GM19455 (cell line): ENCODE results near the gene HIVEP1.

ENCODE experiments used
- ATAC-seq: cut with Tn5 transposase; IDR thresholded peaks from one replicate; pipeline ENCODE4 v1.9.1; 2021; ENCODE audit not compliant: unreplicated experiment

Gene HIVEP1

DNA sequence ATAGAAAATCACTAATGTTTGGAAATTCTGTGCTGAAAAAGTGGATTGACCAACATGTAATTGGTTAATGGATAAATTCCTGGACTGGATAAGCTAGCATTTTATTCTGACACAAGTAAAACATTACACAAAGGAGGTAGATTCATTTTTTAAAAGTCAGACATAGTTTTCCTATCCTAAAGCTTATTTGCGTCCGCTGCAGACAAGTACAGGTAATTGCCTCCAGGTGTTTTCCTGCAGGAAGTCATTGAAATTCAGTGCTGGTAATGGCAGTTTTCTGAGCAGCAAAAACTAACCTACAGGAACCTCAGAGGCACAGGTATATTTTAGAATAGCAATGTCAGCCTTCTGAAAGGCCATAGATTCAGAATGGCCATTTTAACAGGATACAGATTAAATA is 20.0 kb upstream of the HIVEP1 start:
- ATAC-seq, result no peak

DNA sequence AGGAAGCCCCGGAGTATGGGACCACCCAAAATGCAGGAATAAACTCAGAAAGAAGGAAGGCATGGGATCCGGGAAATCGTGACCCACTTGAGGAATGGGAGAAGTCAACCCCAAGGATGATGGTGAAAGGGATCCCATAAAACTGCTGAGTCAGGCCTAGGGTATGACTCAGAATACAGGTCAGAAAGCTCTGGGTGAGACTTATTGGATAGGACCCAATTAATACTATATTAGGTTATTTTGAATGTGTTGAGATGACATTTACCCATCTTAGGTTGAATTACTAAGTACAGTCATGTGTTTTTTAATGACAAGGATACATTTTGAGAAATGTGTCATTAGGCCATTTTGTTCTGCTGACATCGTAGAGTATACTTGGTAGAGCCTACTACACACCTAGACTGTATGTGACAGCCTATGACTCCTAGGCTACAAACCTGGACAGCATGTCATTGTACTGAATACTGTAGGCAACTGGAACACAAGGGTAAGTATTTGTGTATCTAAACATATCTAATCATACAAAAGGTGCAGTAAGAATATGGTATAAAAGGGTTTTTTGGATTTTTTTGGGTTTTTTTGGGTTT is 17.1 kb upstream of the HIVEP1 start:
- ATAC-seq, result no peak

DNA sequence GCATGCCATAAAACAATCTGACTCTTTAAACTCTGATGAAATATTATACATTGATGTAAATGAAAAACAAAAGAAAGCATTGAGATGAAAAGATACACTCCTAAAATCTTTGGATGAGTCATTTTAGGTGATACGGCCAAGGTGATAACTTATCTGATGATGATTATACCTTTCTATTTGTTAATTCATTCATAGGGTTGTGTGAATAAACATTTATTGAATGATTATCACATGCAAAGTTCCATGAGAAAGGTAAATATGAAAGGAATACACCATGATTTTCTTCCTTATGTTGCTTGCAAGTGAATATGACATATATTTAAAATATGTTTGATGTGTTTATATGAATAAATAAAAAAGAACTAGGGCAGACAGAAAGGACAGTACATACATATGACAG is 15.4 kb upstream of the HIVEP1 start:
- no peak for ATAC-seq

DNA sequence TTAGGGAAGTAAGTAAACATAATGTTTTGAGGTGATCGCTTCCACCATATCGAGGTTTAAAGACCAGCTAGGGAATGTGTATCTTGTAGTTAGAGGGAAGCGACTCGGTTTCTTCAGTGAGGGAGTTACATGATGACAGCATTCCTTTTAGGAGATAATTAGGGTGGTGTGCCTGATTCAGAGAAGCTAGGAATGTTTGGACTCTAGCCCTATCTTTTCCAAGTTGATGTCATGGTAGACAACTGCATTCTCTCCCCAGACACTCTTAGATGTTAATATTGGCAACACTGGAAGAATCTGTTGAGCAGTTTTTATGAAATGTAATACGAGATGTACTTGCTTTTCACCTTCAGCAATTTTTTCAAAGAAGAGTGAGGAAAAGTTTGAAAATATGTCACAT is 12.9 kb upstream of the HIVEP1 start:
- no peak for ATAC-seq

DNA sequence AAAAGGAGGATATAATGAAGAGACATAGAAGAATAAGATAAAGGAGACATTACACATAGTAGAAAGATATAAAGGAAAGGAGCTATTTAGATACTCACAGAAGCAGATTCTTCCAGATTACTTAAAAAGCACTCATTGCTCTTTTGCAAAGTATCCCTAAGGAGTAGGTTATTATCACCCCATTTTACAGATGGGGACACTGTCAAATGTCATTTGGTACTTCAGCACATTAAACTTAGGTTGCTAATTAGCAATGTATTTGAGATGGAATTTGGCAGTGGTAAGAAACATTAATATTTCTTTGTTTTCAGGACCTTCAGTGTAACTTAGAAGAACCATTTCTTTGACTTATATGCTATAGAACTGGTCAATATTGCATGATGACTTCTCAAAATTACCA is 11.9 kb upstream of the HIVEP1 start:
- no peak for ATAC-seq

DNA sequence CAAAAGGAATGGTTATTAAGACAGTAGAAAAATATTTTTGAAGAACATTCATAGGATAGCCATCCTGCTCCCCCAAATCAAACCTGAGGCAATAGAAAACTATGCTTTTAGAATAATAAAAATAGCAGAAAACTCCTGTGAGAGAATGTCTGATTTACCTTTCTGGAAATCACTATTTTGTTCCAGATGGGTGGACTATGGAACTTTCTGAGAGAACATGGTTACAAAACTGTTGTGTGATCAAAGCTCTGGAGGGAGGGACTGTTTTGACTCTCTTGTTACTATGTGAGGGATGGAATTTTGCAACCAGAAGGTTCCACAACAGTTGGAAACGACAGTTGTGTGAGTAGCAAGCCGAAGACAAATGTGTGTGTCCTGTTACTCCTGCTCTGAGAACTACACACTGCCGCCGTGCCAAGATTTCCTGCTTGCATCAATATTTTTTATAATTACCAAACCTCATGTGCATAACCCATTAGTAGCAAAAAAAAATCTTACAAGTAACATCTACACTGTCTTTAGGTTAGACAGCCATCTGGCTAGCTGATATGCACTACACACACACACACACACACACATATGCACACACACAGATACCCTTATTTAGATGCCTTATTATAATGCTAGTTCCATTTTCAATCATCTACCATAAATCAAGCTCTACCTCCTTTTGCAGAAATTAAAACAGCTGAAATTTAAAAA is 11.0 kb upstream of the HIVEP1 start:
- ATAC-seq, result no peak

DNA sequence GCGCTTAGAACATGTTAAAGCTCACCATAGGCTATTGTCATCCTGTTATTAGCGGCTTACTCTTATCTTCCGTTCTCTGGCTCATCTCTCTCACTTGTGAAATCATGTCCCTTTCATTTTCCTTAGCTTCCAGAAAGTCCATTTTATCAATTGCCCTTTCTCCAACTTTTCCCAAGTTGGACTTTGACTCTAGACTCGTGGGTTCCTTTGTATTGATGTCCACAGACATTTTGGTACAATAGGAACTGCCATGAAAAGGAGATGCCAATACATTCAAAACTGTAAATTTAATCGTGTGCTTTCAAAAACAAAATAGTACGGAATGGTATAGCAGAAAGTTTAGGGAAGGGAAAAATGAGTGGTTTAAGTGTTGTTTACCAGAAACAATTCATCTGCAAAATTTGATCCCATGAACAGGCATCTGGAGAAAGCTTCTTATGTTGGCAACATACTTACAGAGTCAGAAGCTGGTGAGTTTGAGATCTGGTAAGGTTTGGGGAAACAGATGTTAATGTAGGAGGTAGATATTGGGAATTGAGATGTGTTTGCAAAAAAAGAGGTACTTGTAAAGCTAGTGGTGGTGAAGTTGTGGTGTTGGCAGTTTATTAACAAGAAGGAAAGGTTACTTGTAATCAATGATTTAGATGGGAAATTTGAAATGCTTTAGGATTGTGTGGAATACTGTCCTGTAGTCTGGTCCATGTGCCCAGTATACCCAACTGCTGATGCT is 10.2 kb upstream of the HIVEP1 start:
- ATAC-seq, result no peak

DNA sequence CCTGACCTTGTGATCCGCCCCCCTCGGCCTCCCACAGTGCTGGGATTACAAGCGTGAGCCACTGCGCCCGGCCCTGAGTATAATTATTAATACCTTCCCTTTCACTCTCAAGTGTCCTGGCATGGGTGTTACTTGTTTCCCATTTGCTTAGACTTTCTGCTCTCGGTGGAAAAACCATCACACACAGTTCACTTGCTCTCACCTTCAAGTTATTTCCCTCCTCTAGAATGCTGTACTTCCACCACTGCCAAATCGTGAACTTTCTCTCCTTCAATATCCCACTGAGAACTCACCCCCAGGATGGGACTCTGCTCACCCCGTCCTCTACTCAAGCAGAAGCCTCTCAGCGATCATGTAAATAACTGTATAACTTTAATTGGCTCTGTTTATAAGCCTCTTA is 4.6 kb upstream of the HIVEP1 start:
- ATAC-seq, result no peak

DNA sequence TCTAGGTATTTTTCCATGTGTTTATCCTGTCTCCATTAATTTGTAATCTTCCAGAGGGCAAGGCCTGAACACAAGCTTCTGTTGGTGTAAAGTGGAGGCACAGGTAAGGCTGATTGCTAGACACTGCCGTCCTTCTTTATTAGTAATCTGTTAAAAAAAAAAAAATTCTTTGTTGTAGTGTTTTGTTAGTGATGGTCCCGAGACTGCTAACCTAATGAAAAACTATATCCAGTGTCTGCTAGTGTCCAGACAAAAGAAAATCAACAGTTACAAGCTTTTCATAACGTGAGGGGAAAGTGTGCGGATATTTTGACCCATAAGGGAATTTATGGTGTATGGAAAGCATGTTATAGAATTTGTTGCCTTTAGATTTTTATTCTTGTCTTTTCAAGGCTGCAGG is 4.2 kb upstream of the HIVEP1 start:
- ATAC-seq, result no peak

DNA sequence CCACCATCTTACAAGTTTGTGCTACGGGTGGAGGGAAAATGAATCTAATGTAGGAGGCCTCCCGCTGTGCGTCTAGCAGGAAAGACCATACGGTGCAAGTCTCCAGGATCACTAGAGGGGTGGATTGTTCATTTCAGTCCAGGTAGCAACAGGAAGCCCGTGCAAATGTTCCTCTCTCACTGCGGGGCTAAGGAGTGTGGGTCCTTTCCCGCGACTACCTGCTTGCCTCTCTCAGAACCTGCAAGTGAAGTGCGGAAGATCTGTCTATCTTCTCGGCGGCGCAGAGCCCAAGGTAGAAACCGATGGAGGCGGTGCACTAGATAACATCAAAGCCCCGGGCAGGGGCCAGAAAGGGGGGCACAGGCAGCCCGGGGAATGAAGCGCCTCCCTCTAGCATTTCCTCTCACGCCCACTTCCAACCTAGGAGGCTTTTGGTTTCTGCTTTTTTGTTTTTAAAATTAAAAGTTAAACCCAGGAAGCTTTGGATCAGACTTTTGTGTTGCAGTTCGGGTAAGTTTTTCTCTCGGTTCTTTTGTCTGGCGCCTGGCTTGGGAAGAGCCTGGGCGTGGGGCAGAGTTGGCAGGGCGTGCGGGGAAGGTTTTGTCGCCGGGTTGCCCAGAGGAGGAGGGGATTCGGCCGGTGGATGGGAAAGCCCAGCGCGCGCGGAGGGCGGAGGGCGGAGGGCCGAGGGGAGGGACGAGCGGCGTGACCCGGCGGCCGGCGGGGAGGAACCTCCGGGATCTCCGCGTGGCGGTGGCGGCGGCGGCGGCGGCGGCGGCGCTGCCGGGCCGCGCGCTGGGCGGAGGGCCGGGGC is 3.5 kb upstream of the HIVEP1 start:
- peak; percentile 39 for ATAC-seq

DNA sequence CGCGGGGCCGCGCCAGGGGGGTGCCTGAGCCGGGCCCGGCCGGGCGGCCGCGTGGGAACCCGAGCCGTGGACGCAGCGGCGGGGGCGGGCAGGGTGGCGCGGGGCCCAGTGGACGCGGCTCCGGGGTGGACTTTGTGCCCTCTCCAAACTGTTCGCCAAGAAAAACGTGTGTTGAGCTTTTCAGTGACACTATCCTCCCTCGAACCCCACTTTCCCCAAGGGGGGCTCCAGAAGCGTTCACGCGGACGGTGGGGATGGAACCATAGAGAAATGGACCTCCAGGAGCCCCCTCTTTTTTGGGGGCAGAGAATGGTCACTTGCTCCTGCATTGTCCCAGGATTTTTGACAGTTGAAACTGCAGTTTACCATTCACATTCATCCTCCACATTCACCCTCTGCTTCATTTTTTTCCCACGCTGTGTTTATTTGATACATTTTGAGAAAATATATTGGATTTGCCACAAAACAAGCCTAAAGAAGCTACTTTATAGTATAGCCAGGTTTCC is 2.9 kb upstream of the HIVEP1 start:
- ATAC-seq, result no peak

DNA sequence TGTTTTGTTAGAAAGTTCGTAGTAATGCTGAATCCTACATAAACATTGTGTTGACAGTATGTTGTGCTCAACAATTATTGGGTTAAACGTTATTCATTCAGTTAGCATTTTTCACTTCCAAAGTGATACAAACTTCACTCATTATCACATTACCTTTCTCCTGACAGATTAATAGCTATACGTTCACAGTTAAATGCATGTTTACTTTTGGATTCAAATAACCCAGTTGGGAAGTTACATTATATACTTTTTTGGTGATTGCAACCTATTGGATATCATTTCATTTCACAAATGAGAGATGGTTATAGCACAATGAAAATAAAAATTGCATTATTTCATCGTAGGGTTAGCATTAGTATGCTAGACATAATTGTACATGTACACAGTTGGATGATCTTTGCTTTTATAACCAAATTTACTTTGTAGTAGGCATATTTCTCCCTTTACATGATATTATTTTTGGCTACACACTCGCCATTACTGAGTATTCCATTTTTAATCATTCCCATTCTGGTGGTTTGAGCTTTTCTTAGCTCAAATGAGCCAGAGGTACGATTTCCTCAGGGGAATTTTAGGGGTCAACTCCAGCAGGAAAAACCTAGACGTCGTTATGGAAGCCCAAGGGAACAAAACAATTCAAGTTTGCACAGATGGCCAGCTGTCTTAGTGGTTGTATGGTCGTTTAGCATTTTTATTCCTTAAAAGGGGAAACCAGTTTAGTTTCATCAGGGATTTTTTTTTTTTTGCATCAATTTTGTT is 2.1 kb upstream of the HIVEP1 start:
- ATAC-seq, result no peak

DNA sequence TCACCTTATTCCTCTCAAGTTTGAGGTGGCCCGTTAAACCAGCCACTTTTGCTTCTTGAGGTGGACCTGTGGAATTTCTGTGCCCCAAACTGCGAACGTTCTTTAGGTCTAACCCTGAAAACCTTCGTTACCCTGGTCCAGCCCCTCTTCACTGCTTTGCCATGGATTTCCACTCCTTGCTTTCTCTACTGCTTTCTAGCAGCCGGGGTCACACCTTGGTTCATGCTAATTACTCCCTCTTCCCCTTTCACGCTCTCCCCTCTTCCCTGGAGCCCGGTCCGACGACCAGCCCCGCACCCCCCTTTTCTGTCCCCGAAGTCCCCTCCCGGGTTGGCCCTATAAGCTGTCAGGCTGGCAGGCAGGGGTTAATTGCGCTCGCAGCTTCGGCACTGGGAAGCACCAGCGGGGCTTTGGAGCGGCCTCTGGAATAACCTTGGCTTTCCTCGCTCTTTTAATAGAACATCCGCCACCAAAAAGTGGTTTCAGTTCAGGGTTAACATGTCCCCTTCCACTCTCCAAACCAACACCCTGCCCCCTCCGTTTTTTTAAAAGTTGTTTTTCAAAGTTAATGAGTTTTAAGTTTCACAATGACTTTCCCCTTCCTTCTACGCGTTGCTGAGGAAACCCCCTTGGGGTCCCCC is 1.4 kb upstream of the HIVEP1 start:
- peak; percentile 38 for ATAC-seq

DNA sequence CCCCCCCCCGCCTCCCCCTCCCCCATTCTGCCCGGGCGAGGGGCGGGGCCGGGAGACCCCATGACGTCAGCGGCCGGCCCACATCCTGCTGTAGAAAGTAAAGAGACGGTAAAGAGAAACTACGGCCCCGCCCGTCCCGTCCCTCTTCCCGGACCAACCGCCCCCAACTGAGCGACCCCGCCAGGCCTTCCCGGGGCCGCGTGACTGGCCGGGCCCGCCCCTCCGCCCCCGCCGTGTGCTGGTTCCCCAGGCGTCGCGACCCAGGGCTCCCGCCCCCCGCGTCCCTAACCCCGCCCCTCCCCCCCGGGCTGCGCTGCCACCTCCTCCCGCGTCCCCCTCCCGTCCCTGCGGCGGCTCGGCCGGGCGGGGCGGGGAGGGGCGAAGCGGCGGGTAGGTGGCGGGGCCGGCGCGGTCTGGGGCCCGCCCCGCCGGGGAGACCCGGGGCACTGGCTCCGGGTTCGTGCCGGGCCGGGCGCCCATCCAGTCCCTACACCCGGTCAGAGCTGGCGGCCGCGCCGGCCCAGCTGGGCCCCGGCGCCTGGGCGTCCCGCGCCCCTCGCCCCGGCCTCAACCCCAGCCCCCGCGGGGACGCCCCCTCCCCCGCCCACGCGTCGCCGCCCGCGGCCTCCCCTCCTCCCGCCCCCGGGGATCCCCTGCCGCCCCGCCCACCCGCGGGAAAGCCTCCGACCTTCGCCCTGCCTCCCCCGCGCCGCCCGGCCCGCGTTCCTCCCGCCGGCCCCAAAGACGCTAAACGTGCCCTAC is 655 bp upstream of the HIVEP1 start:
- peak; percentile 58 for ATAC-seq

DNA sequence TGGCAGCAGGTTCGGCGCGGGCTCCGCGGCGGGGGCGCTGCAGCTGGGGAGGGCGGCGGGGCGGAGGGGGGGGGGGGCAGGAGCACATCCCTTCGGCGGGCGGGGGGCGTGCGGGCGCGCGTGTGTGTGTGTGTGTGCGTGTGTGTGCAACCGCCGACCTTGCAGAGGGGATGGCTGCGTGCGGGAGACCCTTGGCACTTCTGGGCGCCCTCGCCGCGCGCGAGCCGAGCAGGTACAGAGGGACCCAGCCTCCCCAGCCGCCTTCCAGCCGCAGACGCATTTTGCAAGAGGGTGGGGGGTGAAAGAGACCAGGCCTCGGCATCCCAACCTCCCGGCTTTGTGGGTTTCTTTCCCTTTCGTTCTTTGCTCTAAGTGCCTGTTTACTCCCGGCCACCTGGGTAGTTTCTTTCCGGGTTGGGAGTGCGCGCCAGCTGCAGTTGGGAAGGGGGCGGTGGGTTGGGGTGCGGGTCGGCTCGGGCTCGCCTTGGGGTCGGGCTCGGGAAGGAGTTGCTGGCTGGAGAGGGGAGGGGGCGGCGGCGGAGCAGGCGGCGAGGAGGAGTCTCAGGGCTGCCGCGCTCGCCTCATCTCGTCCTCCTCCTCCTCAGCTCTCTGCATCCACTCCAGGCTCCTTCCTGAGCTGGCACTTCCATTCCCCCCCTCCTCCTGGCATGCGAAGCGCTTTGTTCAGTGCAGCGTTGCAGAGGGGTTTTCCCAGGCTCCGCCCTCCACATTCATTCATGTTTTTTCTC is 620 bp downstream of the HIVEP1 start:
- ATAC-seq, result no peak

DNA sequence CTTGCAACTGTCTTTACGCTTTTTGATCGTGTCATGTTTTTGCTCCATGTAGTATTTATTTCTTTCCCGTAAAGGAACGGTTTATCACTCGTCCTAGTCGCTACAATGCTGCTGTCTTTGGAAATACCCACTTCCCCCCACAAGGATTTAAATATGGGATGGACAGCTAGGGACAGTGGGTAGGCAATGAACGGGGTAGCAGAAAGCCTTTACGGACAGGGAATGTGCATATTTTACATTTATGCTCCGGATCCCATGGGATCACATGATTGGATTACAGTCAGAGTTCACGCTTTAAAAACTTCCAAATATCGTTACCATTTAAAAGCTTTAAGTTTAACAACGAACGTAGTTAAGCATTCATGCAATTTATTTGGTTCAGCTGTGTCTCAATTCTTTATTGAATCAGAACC is 1.2 kb downstream of the HIVEP1 start:
- no peak for ATAC-seq

DNA sequence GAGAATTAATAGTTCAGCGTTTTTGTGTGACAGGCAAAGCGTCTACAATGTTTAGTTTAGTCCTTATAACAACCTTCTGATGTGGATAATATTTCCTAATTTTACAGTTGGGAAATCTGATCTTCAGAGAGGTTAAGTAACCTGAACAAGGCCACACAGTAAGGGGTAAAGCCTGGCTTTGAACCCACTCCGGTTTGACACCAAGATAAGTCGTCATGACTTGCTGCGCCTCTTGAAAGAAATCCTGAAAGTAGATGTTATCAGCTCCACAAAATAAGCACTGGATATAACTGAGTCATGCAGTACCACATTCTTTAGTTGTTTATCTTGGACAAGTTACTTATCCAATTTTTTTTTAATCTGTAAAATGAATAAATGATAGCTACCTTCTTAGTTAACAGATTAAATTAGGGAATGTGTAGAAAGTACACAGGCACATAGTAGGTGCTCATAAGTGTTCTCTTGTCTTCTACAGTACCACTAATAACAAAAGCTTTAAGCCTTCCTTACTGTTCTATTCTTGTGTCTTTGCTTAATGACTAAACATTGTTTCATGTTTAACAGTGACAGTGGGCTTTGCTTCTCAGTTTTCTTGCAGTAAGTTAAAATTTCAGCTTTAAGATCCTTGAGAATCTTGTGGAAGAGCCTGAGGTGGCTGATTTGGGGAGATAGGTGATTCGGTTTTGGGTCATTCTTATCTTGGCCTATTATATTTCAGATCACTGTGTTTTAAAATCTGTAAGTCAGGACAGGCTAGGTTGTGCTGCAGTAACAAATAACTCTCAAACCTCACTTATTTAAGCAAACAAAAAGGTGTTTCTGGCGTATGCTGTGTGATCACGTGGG is 2.1 kb downstream of the HIVEP1 start:
- no peak for ATAC-seq

DNA sequence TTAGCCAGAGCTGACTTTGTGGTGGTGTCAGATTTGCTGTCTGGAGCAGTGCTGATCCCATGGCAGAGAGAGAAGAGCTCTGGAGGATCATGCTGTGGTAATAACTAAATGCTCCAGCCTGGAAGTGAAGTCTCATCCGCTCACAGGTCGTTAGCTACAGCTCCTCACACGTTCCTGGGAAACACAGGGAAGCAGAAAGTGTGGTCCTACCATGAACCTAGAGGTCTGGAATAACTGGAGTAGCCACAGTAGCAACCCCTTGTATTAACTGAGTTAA is 2.7 kb downstream of the HIVEP1 start:
- no peak for ATAC-seq
